ENCODE data around the gene KRT17.
"Not testable (repeated sequence)": the region's sequence is repeated elsewhere in the genome, so short reads cannot be mapped to it uniquely, and the experiment has no call there.

DNA sequence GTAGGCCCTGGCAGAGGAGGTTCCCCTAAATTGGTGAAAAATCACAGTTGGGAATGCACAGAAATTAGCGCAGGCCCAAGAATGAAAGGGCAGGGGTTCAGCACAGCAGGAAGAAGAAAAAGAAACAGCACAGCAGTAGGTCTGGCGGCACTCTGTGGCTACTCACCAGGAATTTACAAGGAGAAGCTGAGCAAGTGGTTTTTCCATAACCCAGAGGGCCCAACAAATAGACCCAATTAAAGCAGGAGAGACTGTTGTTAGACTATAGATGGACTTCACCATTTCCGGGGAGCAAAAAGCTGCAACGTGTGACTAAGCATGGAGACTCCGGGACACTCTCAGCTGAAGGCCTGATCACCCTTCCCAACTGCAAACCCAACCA is 2.5 kb upstream of the KRT17 start:
- TF ChIP-seq EZH2 (IDR thresholded peaks at IDR 0.05; ENCODE audit: insufficient read depth, poor library complexity, severe bottlenecking); EZH2phosphoT487 (IDR thresholded peaks at IDR 0.05; ENCODE audit: insufficient read depth, low read depth): not testable (repeated sequence)
